ENCODE results near the gene PTPRD.

DNA sequence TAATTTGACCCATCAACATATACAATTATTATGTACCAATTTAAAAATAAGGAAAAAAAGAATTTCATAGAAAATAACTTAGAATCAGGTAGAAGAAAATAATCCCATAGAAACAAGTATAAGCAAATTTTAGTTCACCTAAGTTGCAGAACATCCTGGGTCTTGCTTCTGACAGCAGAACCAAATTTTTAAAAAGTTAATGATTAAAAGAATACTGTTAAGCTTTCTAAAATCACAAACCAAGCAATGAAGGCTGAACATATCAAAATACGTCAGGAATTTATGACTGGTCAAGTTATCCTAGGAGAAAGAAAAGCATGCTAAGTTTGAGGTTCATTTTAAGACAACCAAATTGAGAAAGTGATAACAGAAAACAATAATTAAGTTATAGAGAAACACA is 650.9 kb downstream of the PTPRD start:
- TF ChIP-seq, protein P1, sequence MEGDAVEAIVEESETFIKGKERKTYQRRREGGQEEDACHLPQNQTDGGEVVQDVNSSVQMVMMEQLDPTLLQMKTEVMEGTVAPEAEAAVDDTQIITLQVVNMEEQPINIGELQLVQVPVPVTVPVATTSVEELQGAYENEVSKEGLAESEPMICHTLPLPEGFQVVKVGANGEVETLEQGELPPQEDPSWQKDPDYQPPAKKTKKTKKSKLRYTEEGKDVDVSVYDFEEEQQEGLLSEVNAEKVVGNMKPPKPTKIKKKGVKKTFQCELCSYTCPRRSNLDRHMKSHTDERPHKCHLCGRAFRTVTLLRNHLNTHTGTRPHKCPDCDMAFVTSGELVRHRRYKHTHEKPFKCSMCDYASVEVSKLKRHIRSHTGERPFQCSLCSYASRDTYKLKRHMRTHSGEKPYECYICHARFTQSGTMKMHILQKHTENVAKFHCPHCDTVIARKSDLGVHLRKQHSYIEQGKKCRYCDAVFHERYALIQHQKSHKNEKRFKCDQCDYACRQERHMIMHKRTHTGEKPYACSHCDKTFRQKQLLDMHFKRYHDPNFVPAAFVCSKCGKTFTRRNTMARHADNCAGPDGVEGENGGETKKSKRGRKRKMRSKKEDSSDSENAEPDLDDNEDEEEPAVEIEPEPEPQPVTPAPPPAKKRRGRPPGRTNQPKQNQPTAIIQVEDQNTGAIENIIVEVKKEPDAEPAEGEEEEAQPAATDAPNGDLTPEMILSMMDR (conservative IDR thresholded peaks at IDR 0.05; ENCODE audit: low read depth in 2 of 2) = no peak
- TF ChIP-seq STAT1 (IDR thresholded peaks at IDR 0.05; ENCODE audit: unreplicated experiment) (no peak), POLR2AphosphoS5 (IDR thresholded peaks at IDR 0.05; ENCODE audit: low read depth) (no peak)
